Left ventricle myocardium inferior (tissue), 1 donor: ENCODE measurements around the gene IREB2. TPM values are rescaled to one million over a fixed set of nuclear protein-coding genes. Genes with fewer than 3 reads are reported as not detected.

Experiments
- DNase-seq: peaks from one replicate; pipeline ENCODE4 v3.0.0-alpha.2; 2020
- H3K27ac ChIP-seq: fragments of 200-600 bp; replicated peaks from 2 replicates; pipeline ENCODE4 v1.8.0; 2021
- H3K27me3 ChIP-seq: fragments of 200-600 bp; 2 replicates; pipeline ENCODE4 v1.8.0; 2021; ENCODE audit warnings: low read depth
- H3K36me3 ChIP-seq: fragments of 200-600 bp; 2 replicates; pipeline ENCODE4 v1.8.0; 2021
- H3K4me1 ChIP-seq: fragments of 200-600 bp; 2 replicates; pipeline ENCODE4 v1.8.0; 2021
- H3K4me3 ChIP-seq: fragments of 200-600 bp; 2 replicates; pipeline ENCODE4 v1.8.0; 2021; ENCODE audit warnings: mild to moderate bottlenecking, moderate library complexity
- H3K9me3 ChIP-seq: fragments of 200-600 bp; replicated peaks from 2 replicates; pipeline ENCODE4 v1.8.0; 2021
- CTCF ChIP-seq: fragments of 200-600 bp; IDR thresholded peaks from 2 replicates; pipeline ENCODE4 v1.8.0; 2021; ENCODE audit warnings: antibody characterized with exemption, mild to moderate bottlenecking, borderline replicate concordance
- intact Hi-C: fragments of 100-400 bp; cut with micrococcal nuclease; formaldehyde crosslinking; loops from one replicate; pipeline ENCODE4 v1.11.0; 2022
- long read RNA-seq: library from polyadenylated mRNA; unstranded; transcript quantifications from one replicate; pipeline ENCODE4 v2.0.0, GENCODE V29; 2021
- total RNA-seq: library from RNA; stranded (reverse); fragmentation: NEBNext Ultra II Directional; extraction: Animal tissue kit (Norgen Biotek cat#: 25700); gene quantifications from one replicate; pipeline ENCODE4 v1.2.1, GENCODE V29; 2021
- donor health status: DM: no; HTN: yes; CAD: no; lungs with severe emphysema.

Gene IREB2
- 23.6 TPM for total RNA-seq
- long read RNA-seq, full-length matches to known transcripts, result 6 of 13 reads
- long read RNA-seq, partial matches to known transcripts, result 2 of 13 reads
- long read RNA-seq, other reads (novel, unspliced or antisense), result 5 of 13 reads

- TF ChIP-seq CTCF, result no peak
- intact Hi-C loops, result no loop called here
- no peaks in the 10 kb centered on the region for H3K9me3 ChIP-seq
- no peaks in the 10 kb centered on the region for H3K27me3 ChIP-seq
- peak within 1 kb of the TSS; percentile 96 for H3K27ac ChIP-seq
- peaks cover 25% of the 10 kb centered on the region for H3K36me3 ChIP-seq
- peak within 1 kb of the TSS; percentile 98 for H3K4me3 ChIP-seq
- H3K4me1 ChIP-seq, result peaks cover 59% of the 10 kb centered on the region
- peak; percentile 96 for DNase-seq
These were observed at the start of gene IREB2 for GRCh38 chr15:78437762-78438618. Gene IREB2 (plus strand): TSS chr15:78438216. CDS start chr15:78438338, 122 bp downstream.

- Histone ChIP-seq H3K27ac (no peak overlapping the region), H3K27me3 (peaks cover 85% of the 10 kb centered on the region), H3K4me3 (no peak overlapping the region), H3K36me3 (no peaks in the 10 kb centered on the region), H3K9me3 (no peaks in the 10 kb centered on the region), H3K4me1 (no peaks in the 10 kb centered on the region)
- intact Hi-C loops, result no loop called here
- DNase-seq, result no peak
- no peak for TF ChIP-seq CTCF
These were observed 49.2 kb upstream of the IREB2 start for GRCh38 chr15:78388865-78389264.

- H3K27me3 ChIP-seq, result peaks cover 85% of the 10 kb centered on the region
- intact Hi-C loops, result no loop called here
These were observed 48.7 kb upstream of the IREB2 start for GRCh38 chr15:78389322-78389721.

GRCh38 chr15:78389738-78390137 is 48.3 kb upstream of the IREB2 start:
- Histone ChIP-seq H3K36me3 (no peaks in the 10 kb centered on the region), H3K27ac (no peak overlapping the region), H3K4me3 (no peak overlapping the region), H3K27me3 (peaks cover 83% of the 10 kb centered on the region), H3K9me3 (no peaks in the 10 kb centered on the region), H3K4me1 (no peaks in the 10 kb centered on the region)
- no peak for DNase-seq
- TF ChIP-seq CTCF, result no peak
- intact Hi-C loops, result loop anchor here (10.0 kb wide), 1 partner anchor 45 kb away; the partner anchor contains the start of gene CRABP1

More at GRCh38 chr15:78389322-78389721, 48.7 kb upstream of the IREB2 start:
- Histone ChIP-seq H3K9me3 (no peaks in the 10 kb centered on the region), H3K27ac (no peak overlapping the region), H3K4me3 (no peak overlapping the region), H3K36me3 (no peaks in the 10 kb centered on the region), H3K4me1 (no peaks in the 10 kb centered on the region)
- no peak for DNase-seq
- TF ChIP-seq CTCF, result no peak

GRCh38 chr15:78390242-78390641 is 47.8 kb upstream of the IREB2 start:
- H3K9me3 ChIP-seq, result no peaks in the 10 kb centered on the region
- intact Hi-C loops, result loop anchor here (10.0 kb wide), 1 partner anchor 45 kb away; the partner anchor contains the start of gene CRABP1
- no peaks in the 10 kb centered on the region for H3K36me3 ChIP-seq
- H3K27me3 ChIP-seq, result peaks cover 81% of the 10 kb centered on the region
- H3K27ac ChIP-seq, result no peak overlapping the region
- DNase-seq, result no peak
- TF ChIP-seq CTCF, result no peak
- no peaks in the 10 kb centered on the region for H3K4me1 ChIP-seq
- no peak overlapping the region for H3K4me3 ChIP-seq
